Brain microvascular endothelial cell (primary cell): ENCODE results near the gene LAP3.
"Not testable (repeated sequence)": the region's sequence is repeated elsewhere in the genome, so short reads cannot be mapped to it uniquely, and the experiment has no call there.

Experiments
- DNase-seq: peaks from one replicate; pipeline ENCODE4 v3.0.0-alpha.2; 2020
- H3K27ac ChIP-seq: fragments of 250-450 bp; sonication (Bioruptor Pico); 2 replicates; pipeline ENCODE4 v1.5.1; 2020; ENCODE audit warnings: mild to moderate bottlenecking, moderate library complexity
- H3K27me3 ChIP-seq: fragments of 250-450 bp; sonication (Bioruptor Pico); replicated peaks from 2 replicates; pipeline ENCODE4 v1.5.1; 2020; ENCODE audit warnings: mild to moderate bottlenecking
- H3K36me3 ChIP-seq: fragments of 250-450 bp; sonication (Bioruptor Pico); replicated peaks from 2 replicates; pipeline ENCODE4 v1.5.1; 2020; ENCODE audit warnings: mild to moderate bottlenecking
- H3K4me3 ChIP-seq: 2 replicates; pipeline ENCODE4 v1.5.1; 2011; ENCODE audit warnings: low read depth, mild to moderate bottlenecking, control low read depth, low read length, moderate library complexity
- CTCF ChIP-seq: IDR thresholded peaks from 2 replicates; pipeline ENCODE4 v1.5.1; 2011; ENCODE audit warnings: low read depth, mild to moderate bottlenecking, moderate library complexity, low read length, control low read depth, inconsistent platforms; ENCODE audit errors: missing control alignments
- in situ Hi-C: cut with HindIII; loops from 2 replicates; pipeline ENCODE4 v1.10.0; 2017; ENCODE audit warnings: low sequenced_read_pairs, low pct_ligation_motif_present

Gene LAP3

GRCh38 chr4:17565846-17566245 is 11.2 kb upstream of the LAP3 start:
- in situ Hi-C loops, result no loop called here
- no peaks in the 10 kb centered on the region for H3K27me3 ChIP-seq
- no peak overlapping the region for H3K4me3 ChIP-seq
- no peak for DNase-seq
- H3K36me3 ChIP-seq, result no peaks in the 10 kb centered on the region
- TF ChIP-seq CTCF, result no peak
- H3K27ac ChIP-seq, result no peak overlapping the region

DNA sequence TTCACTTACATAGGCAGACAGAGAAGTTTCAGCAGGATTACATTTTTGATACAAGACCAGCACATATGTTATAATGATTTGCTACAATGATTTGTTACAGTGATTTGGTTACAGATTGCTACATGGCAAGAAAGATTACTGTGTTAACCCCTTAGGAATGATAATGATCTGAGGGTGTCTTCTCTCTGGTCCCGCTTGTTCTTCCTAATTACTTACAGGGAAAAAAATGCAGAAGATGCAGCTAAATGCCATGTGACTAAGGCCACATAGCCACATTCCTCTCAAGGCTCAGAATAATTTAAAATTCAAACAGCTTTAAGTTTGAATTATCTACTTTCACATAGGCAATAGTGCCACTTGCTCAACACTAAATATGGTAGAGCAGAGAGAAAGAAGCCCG is 9.7 kb upstream of the LAP3 start:
- DNase-seq, result no peak
- Histone ChIP-seq H3K4me3 (no peak overlapping the region), H3K36me3 (no peaks in the 10 kb centered on the region), H3K27ac (no peak overlapping the region), H3K27me3 (no peaks in the 10 kb centered on the region)
- no peak for TF ChIP-seq CTCF
- in situ Hi-C loops, result no loop called here

DNA sequence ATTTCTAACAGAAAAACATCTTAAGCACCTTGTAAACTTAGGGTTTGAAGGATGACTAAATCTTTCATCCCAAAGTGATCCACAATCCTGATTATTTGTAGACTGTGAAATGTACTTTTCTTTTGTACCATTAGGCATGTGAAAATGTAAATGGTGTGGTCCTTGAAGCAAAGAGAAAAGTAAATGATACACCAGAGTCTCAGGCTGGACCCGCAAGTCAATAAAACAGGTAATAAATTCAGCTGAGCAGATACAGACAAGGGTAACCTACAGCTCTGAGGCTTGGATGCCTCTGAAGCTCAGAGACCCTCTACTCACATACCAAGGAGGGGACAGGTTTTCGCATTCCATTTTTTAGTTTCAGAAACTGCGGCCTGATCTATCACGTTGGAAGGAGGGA is 2.8 kb upstream of the LAP3 start:
- no peak overlapping the region for H3K4me3 ChIP-seq
- no peak overlapping the region for H3K27ac ChIP-seq
- DNase-seq, result no peak
- in situ Hi-C loops, result no loop called here
- TF ChIP-seq CTCF, result no peak
- H3K27me3 ChIP-seq, result no peaks in the 10 kb centered on the region
- H3K36me3 ChIP-seq, result no peaks in the 10 kb centered on the region

DNA sequence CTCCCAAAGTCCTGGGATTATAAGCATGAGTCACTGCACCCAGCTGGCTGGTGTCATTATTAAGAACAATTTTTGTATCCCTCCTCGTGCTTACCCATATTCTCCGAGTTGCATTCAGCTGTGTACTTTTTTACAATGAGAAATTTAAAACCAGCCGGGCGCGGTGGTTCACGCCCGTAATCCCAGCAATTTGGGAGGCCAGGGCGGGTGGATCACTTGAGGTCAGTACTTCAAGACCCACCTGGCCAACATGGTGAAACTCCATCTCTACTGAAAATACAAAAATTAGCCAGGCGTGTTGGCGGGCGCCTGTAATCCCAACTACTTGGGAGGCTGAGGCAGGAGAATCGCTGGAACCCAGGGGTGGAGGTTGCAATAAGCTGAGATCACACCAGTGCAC is 1.8 kb upstream of the LAP3 start:
- in situ Hi-C loops, DNase-seq: not testable (repeated sequence)

DNA sequence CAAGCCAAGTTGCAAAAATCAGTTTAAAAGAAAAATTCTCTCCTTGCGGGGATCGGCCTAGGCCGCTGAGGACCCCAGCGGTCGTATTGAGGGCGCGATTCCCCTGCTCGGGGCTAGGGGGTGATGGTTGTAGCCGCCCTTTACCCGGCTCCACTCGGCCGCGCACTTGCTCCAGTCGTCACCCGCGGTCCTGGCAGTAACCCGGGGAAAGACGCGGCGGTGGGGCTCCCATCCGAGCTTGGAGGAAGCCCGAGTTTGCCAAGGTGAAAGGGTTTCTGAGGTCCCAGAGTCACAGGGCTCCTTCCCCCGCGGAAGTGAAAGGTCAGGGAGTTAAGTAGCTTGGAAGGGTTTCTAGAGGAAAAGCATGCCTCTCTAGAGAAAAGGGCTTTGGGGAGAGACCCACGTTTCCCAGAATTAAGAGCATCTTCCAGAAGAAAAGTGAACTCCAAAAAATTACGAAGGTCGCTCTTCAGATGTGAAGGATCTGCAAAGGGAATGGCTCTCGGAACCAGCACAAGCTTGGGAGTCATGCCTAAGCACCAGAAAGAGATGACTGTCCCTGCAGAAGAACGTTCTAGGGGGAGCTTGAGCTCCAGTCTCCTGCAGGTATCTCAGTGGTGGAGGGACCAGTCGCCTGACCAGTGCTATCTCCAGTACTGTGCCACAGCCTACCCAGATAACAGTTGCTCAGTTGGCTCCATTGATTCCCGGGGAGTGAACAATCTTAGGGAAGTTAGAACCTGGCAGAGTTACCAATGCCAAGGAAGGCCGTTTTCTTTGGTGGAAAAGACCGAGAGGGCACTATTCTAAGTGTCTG is 875 bp downstream of the LAP3 start:
- DNase-seq, result peak; percentile 5
- peak overlapping the region; percentile 76 for H3K4me3 ChIP-seq
- peaks cover 8% of the 10 kb centered on the region for H3K36me3 ChIP-seq
- peak overlapping the region; percentile 71 for H3K27ac ChIP-seq
- in situ Hi-C loops, result no loop called here
- TF ChIP-seq CTCF, result peak; percentile 21
- H3K27me3 ChIP-seq, result no peaks in the 10 kb centered on the region

More for the DNA sequence above, 1.8 kb upstream of the LAP3 start:
- H3K4me3 ChIP-seq, H3K27ac ChIP-seq, H3K27me3 ChIP-seq, H3K36me3 ChIP-seq: not testable (repeated sequence)

DNA sequence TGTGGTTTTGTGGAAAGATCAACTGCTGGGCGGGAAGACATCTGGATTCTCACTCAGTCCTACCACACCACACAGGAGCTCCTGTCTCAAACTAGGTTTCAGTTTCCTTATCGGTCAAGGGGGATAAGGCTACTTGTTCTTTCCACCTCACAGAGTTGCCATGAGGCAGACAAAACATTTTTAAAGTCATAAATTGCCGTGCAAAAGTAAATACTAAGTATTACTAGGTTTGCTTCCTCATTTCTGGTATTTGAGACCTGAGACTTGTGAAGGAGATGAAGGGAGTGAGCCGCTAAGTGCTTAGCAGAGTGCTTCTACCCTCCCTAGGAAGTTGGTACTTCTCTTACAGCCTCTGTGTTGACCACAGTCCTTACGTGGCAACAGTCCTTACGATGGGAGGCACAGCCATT is 1.5 kb downstream of the LAP3 start:
- no peak for TF ChIP-seq CTCF
- Histone ChIP-seq H3K27ac (no peak overlapping the region), H3K4me3 (no peak overlapping the region), H3K27me3 (no peaks in the 10 kb centered on the region), H3K36me3 (peaks cover 12% of the 10 kb centered on the region)
- in situ Hi-C loops, result no loop called here
- DNase-seq, result no peak
